Activated CD4-positive, alpha-beta T cell treated with anti-CD3 and anti-CD28 coated beads, Interleukin-2, amount 10 ng/mL, durations not matched to agents 7 days and 5 days (primary cell): ENCODE data around the gene GIMAP8. TPM values are rescaled to one million over a fixed set of nuclear protein-coding genes. Genes with fewer than 3 reads are reported as not detected.

ENCODE experiments used
- CTCF ChIA-PET: fragments of 350-600 bp; sonication (Branson Sonifier 250); formaldehyde crosslinking; loops from one replicate; lab custom pipeline; 2021; ENCODE audit warnings: antibody characterized with exemption; lab: Charles Lee
- POLR2A ChIA-PET: fragments of 350-600 bp; sonication (Branson Sonifier 250); formaldehyde crosslinking; loops from one replicate; lab custom pipeline; 2021; ENCODE audit warnings: antibody characterized with exemption; lab: Charles Lee
- DNase-seq: peaks from one replicate; pipeline ENCODE4 v3.0.0-alpha.2; 2020
- H3K27ac Mint-ChIP-seq: one replicate; pipeline ENCODE4 v1.8.0; 2021; ENCODE audit warnings: mild to moderate bottlenecking, moderate library complexity, mixed read lengths
- H3K27me3 Mint-ChIP-seq: one replicate; pipeline ENCODE4 v1.8.0; 2021; ENCODE audit warnings: mixed read lengths
- H3K36me3 Mint-ChIP-seq: one replicate; pipeline ENCODE4 v1.8.0; 2021; ENCODE audit warnings: low read depth, mixed read lengths
- H3K4me1 Mint-ChIP-seq: one replicate; pipeline ENCODE4 v1.8.0; 2021; ENCODE audit warnings: mixed read lengths
- H3K4me3 Mint-ChIP-seq: one replicate; pipeline ENCODE4 v1.8.0; 2021; ENCODE audit warnings: mild to moderate bottlenecking, moderate library complexity, mixed read lengths
- H3K9me3 Mint-ChIP-seq: one replicate; pipeline ENCODE4 v1.8.0; 2021; ENCODE audit warnings: mixed read lengths
- total RNA-seq, 2 experiments: library from RNA; stranded (reverse); gene quantifications; one replicate each; pipeline ENCODE4 v1.2.3, GENCODE V29; 2021

Gene GIMAP8
- total RNA-seq, 2 experiments from 2014 or later, result 35.9 to 36.3 TPM

GRCh38 chr7:150413640-150414081 lies 36.8 kb upstream of the GIMAP8 start:
- Mint-ChIP-seq H3K27ac (no peak overlapping the region), H3K4me3 (no peak overlapping the region), H3K9me3 (no peaks in the 10 kb centered on the region), H3K4me1 (peaks cover 3% of the 10 kb centered on the region), H3K27me3 (no peaks in the 10 kb centered on the region), H3K36me3 (peaks cover 24% of the 10 kb centered on the region)
- DNase-seq, result no peak
- ChIA-PET POLR2A (interaction anchor here (0.6 kb wide), 1 partner anchor 815 kb away, joined by 3 read pairs; no protein-coding TSS in a partner anchor), CTCF (interaction anchor here (0.9 kb wide), 1 partner anchor 60 kb away, joined by 3 read pairs; no protein-coding TSS in a partner anchor)

GRCh38 chr7:150415161-150416153 lies 35.0 kb upstream of the GIMAP8 start:
- POLR2A ChIA-PET, result no interaction called here
- no peak overlapping the region for H3K4me3 Mint-ChIP-seq

GRCh38 chr7:150417239-150417638 lies 33.2 kb upstream of the GIMAP8 start:
- Mint-ChIP-seq H3K9me3 (no peaks in the 10 kb centered on the region), H3K4me1 (peaks cover 11% of the 10 kb centered on the region), H3K27ac (no peak overlapping the region), H3K27me3 (no peaks in the 10 kb centered on the region), H3K4me3 (no peak overlapping the region), H3K36me3 (peaks cover 3% of the 10 kb centered on the region)
- no peak for DNase-seq
- POLR2A ChIA-PET, result no interaction called here
- CTCF ChIA-PET, result interaction anchor here (1.1 to 3.4 kb wide), 3 partner anchors 11 to 15 kb away, joined by 3 to 16 read pairs (median 5); a partner anchor contains a TSS

More at GRCh38 chr7:150415161-150416153, 35.0 kb upstream of the GIMAP8 start:
- CTCF ChIA-PET, result interaction anchor here (1.1 kb wide), 1 partner anchor 10 kb away, joined by 3 read pairs; a partner anchor contains a TSS
- Mint-ChIP-seq H3K9me3 (no peaks in the 10 kb centered on the region), H3K4me1 (peaks cover 5% of the 10 kb centered on the region), H3K27ac (peak overlapping the region; percentile 4), H3K36me3 (peaks cover 13% of the 10 kb centered on the region), H3K27me3 (no peaks in the 10 kb centered on the region)
- DNase-seq, result no peak

- H3K27ac Mint-ChIP-seq, result no peak overlapping the region
- POLR2A ChIA-PET, result no interaction called here
- DNase-seq, result no peak
- peaks cover 3% of the 10 kb centered on the region for H3K36me3 Mint-ChIP-seq
- peaks cover 11% of the 10 kb centered on the region for H3K4me1 Mint-ChIP-seq
- no peaks in the 10 kb centered on the region for H3K27me3 Mint-ChIP-seq
- CTCF ChIA-PET, result interaction anchor here (0.5 to 3.4 kb wide), 4 partner anchors 11 to 112 kb away, joined by 3 to 16 read pairs (median 4); a partner anchor contains a TSS
- no peaks in the 10 kb centered on the region for H3K9me3 Mint-ChIP-seq
- no peak overlapping the region for H3K4me3 Mint-ChIP-seq
Measured at GRCh38 chr7:150417863-150418262, 32.6 kb upstream of the GIMAP8 start.

GRCh38 chr7:150420242-150420641 lies 30.2 kb upstream of the GIMAP8 start:
- ChIA-PET POLR2A (no interaction called here), CTCF (interaction anchor here (3.4 kb wide), 1 partner anchor 14 kb away, joined by 16 read pairs; a partner anchor contains a TSS)
- H3K27ac Mint-ChIP-seq, result no peak overlapping the region
- peaks cover 11% of the 10 kb centered on the region for H3K4me1 Mint-ChIP-seq
- no peaks in the 10 kb centered on the region for H3K36me3 Mint-ChIP-seq
- no peak for DNase-seq
- H3K27me3 Mint-ChIP-seq, result no peaks in the 10 kb centered on the region
- H3K9me3 Mint-ChIP-seq, result no peaks in the 10 kb centered on the region
- no peak overlapping the region for H3K4me3 Mint-ChIP-seq

GRCh38 chr7:150420987-150421674 lies 29.3 kb upstream of the GIMAP8 start:
- H3K9me3 Mint-ChIP-seq, result no peaks in the 10 kb centered on the region
- peaks cover 11% of the 10 kb centered on the region for H3K4me1 Mint-ChIP-seq
- POLR2A ChIA-PET, result no interaction called here
- CTCF ChIA-PET, result interaction anchor here (0.7 to 1.5 kb wide), 6 partner anchors 10 to 43 kb away, joined by 3 to 4 read pairs (median 3); no protein-coding TSS in a partner anchor
- no peak overlapping the region for H3K4me3 Mint-ChIP-seq
- H3K27me3 Mint-ChIP-seq, result no peaks in the 10 kb centered on the region
- H3K27ac Mint-ChIP-seq, result no peak overlapping the region
- DNase-seq, result peak; percentile 89
- H3K36me3 Mint-ChIP-seq, result no peaks in the 10 kb centered on the region

- H3K4me1 Mint-ChIP-seq, result peaks cover 11% of the 10 kb centered on the region
- no peaks in the 10 kb centered on the region for H3K36me3 Mint-ChIP-seq
- H3K27me3 Mint-ChIP-seq, result no peaks in the 10 kb centered on the region
- DNase-seq, result no peak
- POLR2A ChIA-PET, result no interaction called here
- CTCF ChIA-PET, result interaction anchor here (0.7 to 1.5 kb wide), 7 partner anchors 11 to 92 kb away, joined by 3 to 4 read pairs (median 3); no protein-coding TSS in a partner anchor
- H3K4me3 Mint-ChIP-seq, result no peak overlapping the region
- no peaks in the 10 kb centered on the region for H3K9me3 Mint-ChIP-seq
- H3K27ac Mint-ChIP-seq, result no peak overlapping the region
Measured at GRCh38 chr7:150421831-150422230, 28.6 kb upstream of the GIMAP8 start.

- ChIA-PET CTCF (no interaction called here), POLR2A (no interaction called here)
- Mint-ChIP-seq H3K27me3 (no peaks in the 10 kb centered on the region), H3K9me3 (no peaks in the 10 kb centered on the region), H3K4me3 (no peak overlapping the region), H3K36me3 (no peaks in the 10 kb centered on the region), H3K27ac (no peak overlapping the region), H3K4me1 (peaks cover 19% of the 10 kb centered on the region)
- DNase-seq, result no peak
Measured at GRCh38 chr7:150425670-150426069, 24.8 kb upstream of the GIMAP8 start.

- H3K4me3 Mint-ChIP-seq, result no peak overlapping the region
- CTCF ChIA-PET, result interaction anchor here (1.0 to 3.7 kb wide), 3 partner anchors 10 to 19 kb away, joined by 3 to 16 read pairs (median 4); no protein-coding TSS in a partner anchor
- H3K4me1 Mint-ChIP-seq, result peaks cover 24% of the 10 kb centered on the region
- POLR2A ChIA-PET, result no interaction called here
- DNase-seq, result no peak
- H3K27me3 Mint-ChIP-seq, result no peaks in the 10 kb centered on the region
- H3K9me3 Mint-ChIP-seq, result no peaks in the 10 kb centered on the region
- H3K27ac Mint-ChIP-seq, result peak overlapping the region; percentile 48
- no peaks in the 10 kb centered on the region for H3K36me3 Mint-ChIP-seq
Measured at GRCh38 chr7:150428671-150429451, 21.6 kb upstream of the GIMAP8 start.

GRCh38 chr7:150429699-150430098 lies 20.7 kb upstream of the GIMAP8 start:
- CTCF ChIA-PET, result interaction anchor here (0.6 to 3.7 kb wide), 2 partner anchors 11 to 19 kb away, joined by 4 to 16 read pairs; no protein-coding TSS in a partner anchor

GRCh38 chr7:150430465-150431085 lies 19.9 kb upstream of the GIMAP8 start:
- Mint-ChIP-seq H3K36me3 (peaks cover 2% of the 10 kb centered on the region), H3K4me3 (no peak overlapping the region), H3K9me3 (no peaks in the 10 kb centered on the region), H3K4me1 (peaks cover 39% of the 10 kb centered on the region), H3K27me3 (no peaks in the 10 kb centered on the region), H3K27ac (no peak overlapping the region)
- no peak for DNase-seq
- ChIA-PET CTCF (interaction anchor here (0.6 to 3.7 kb wide), 4 partner anchors 10 to 99 kb away, joined by 3 to 16 read pairs (median 4); no protein-coding TSS in a partner anchor), POLR2A (interaction anchor here (0.6 kb wide), 1 partner anchor 50 kb away, joined by 3 read pairs; no protein-coding TSS in a partner anchor)

More at GRCh38 chr7:150429699-150430098, 20.7 kb upstream of the GIMAP8 start:
- no peaks in the 10 kb centered on the region for H3K9me3 Mint-ChIP-seq
- no peak for DNase-seq
- no peak overlapping the region for H3K27ac Mint-ChIP-seq
- H3K4me1 Mint-ChIP-seq, result peaks cover 33% of the 10 kb centered on the region
- H3K27me3 Mint-ChIP-seq, result no peaks in the 10 kb centered on the region
- POLR2A ChIA-PET, result no interaction called here
- H3K4me3 Mint-ChIP-seq, result no peak overlapping the region
- H3K36me3 Mint-ChIP-seq, result peaks cover 2% of the 10 kb centered on the region
